Measurements from ENCODE around the gene TMEM183A. TPM values are rescaled to one million over a fixed set of nuclear protein-coding genes. Genes with fewer than 3 reads are reported as not detected.

TMEM183A gene
- total RNA-seq, 1 donor from 2014 or later = 79.2 TPM

- no peak overlapping the region for H3K4me3 ChIP-seq (ENCODE audit: low read depth, low read length)
- TF ChIP-seq CTCF (conservative IDR thresholded peaks at IDR 0.05; ENCODE audit: low read depth, low read length) = no peak
- no peak for DNase-seq (ENCODE audit: low read depth)
Observed at GRCh38 chr1:203025686-203026030, 18.5 kb downstream of the TMEM183A start.

GRCh38 chr1:203026031-203026665 lies 19.0 kb downstream of the TMEM183A start, which contains the start of gene PPFIA4:
Gene PPFIA4, plus strand, starts transcription at chr1:203026491. Its CDS starts 12,518 bp downstream, at chr1:203039009.
- DNase-seq (ENCODE audit: low read depth) = no peak
- peak within 1 kb of the TSS; percentile 79 for H3K4me3 ChIP-seq (ENCODE audit: low read depth, low read length)

GRCh38 chr1:203026666-203027663 lies 19.8 kb downstream of the TMEM183A start:
- peak overlapping the region; percentile 79 for H3K4me3 ChIP-seq (ENCODE audit: low read depth, low read length)
- no peak for TF ChIP-seq CTCF (conservative IDR thresholded peaks at IDR 0.05; ENCODE audit: low read depth, low read length)
- no peak for DNase-seq (ENCODE audit: low read depth)

More at GRCh38 chr1:203026031-203026665, 19.0 kb downstream of the TMEM183A start, which contains the start of gene PPFIA4:
- TF ChIP-seq CTCF (conservative IDR thresholded peaks at IDR 0.05; ENCODE audit: low read depth, low read length) = no peak

- TF ChIP-seq CTCF (conservative IDR thresholded peaks at IDR 0.05; ENCODE audit: low read depth, low read length) = no peak
- H3K4me3 ChIP-seq (ENCODE audit: low read depth, low read length) = no peak overlapping the region
- no peak for DNase-seq (ENCODE audit: low read depth)
Observed at GRCh38 chr1:203028067-203028783, 21.1 kb downstream of the TMEM183A start.

- no peak for TF ChIP-seq CTCF (conservative IDR thresholded peaks at IDR 0.05; ENCODE audit: low read depth, low read length)
- DNase-seq (ENCODE audit: low read depth) = no peak
- H3K4me3 ChIP-seq (ENCODE audit: low read depth, low read length) = no peak overlapping the region
Observed at GRCh38 chr1:203028784-203029553, 21.8 kb downstream of the TMEM183A start.

- H3K4me3 ChIP-seq (ENCODE audit: low read depth, low read length) = no peak overlapping the region
- TF ChIP-seq CTCF (conservative IDR thresholded peaks at IDR 0.05; ENCODE audit: low read depth, low read length) = no peak
- no peak for DNase-seq (ENCODE audit: low read depth)
Observed at GRCh38 chr1:203031467-203031866, 24.3 kb downstream of the TMEM183A start.

All from epithelial cell of proximal tubule (primary cell).